Cardiac fibroblast (primary cell): ENCODE results near the gene ADGRF3.
"Not testable (repeated sequence)": the region's sequence is repeated elsewhere in the genome, so short reads cannot be mapped to it uniquely, and the experiment has no call there.

Experiments
- DNase-seq, 2 donors: peaks; one replicate each; pipeline versions ENCODE4 v3.0.0 to v3.0.0-alpha.2; 2010; ENCODE audit warnings: low read depth in 2 of 2
- H3K4me3 ChIP-seq, 2 donors: replicated peaks in 1 of 2; 1 replicate in 1 of 2; 2 replicates in 1 of 2; pipeline ENCODE4 v1.5.1; 2011; ENCODE audit warnings: low read depth in 2 of 2, low read length in 2 of 2, mild to moderate bottlenecking in 2 of 2, moderate library complexity in 1 of 2
- TF ChIP-seq, protein P1 (sequence below): IDR thresholded peaks from one replicate; pipeline ENCODE4 v1.5.1; 2011; ENCODE audit warnings: low read depth, mild to moderate bottlenecking, low read length, inconsistent platforms

Gene ADGRF3

GRCh38 chr2:26363323-26363722 lies 16.7 kb upstream of the ADGRF3 start:
- no peak overlapping the region for H3K4me3 ChIP-seq
- peak in 1 of 2 donors; percentile 46 for DNase-seq
- TF ChIP-seq, protein P1, sequence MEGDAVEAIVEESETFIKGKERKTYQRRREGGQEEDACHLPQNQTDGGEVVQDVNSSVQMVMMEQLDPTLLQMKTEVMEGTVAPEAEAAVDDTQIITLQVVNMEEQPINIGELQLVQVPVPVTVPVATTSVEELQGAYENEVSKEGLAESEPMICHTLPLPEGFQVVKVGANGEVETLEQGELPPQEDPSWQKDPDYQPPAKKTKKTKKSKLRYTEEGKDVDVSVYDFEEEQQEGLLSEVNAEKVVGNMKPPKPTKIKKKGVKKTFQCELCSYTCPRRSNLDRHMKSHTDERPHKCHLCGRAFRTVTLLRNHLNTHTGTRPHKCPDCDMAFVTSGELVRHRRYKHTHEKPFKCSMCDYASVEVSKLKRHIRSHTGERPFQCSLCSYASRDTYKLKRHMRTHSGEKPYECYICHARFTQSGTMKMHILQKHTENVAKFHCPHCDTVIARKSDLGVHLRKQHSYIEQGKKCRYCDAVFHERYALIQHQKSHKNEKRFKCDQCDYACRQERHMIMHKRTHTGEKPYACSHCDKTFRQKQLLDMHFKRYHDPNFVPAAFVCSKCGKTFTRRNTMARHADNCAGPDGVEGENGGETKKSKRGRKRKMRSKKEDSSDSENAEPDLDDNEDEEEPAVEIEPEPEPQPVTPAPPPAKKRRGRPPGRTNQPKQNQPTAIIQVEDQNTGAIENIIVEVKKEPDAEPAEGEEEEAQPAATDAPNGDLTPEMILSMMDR: no peak

DNA sequence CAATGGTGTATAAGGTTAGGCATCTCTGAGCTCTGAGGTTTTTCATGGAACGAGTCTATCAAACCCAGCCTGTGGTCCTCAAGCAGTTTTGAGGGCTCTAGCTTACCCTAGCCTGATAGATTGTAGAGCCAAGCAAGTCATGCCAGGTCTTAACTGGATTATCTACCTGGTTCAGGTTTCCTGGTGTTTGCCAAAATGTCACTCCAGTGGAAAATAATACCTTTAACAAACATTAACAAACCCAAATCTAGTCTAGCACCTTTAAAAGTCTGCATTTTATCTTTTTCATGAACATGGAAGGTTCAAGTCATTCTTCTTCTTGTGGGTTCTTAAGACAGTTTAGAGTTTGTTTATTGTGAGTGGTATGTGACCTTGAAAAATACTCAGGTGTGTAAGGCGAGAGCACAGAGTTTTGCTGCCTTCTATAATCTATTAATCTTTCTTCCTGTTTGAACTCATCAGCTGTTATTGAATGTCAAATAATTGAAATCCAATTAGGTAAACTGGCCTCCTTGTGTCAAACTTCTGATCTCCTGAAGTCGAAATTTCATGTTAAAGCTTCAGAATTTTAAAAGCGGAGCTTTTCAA lies 13.4 kb upstream of the ADGRF3 start:
- no peak for DNase-seq
- no peak overlapping the region for H3K4me3 ChIP-seq

DNA sequence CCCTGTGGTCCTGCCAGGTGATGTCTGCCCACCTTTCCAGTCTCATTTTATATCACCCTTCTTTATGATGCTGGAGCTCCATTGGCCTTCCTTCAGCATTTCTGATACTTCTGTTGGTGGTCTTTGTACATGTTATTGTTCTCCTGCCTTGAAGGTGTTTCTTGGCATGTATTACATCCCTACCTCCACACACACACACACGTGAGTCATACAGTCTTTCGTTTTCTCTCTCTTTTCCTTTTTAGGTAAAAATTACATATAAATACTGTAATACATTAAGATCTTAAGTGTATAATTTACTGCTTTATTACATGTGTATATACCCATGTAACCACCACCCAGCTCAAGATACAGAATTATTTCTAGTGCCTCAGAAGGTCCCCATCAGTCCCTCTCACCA lies 10.2 kb upstream of the ADGRF3 start:
- TF ChIP-seq, protein P1: no peak
- DNase-seq: peak in 1 of 2 donors; percentile 35
- H3K4me3 ChIP-seq: no peak overlapping the region

More for the DNA sequence above, 13.4 kb upstream of the ADGRF3 start:
- TF ChIP-seq, protein P1: no peak

DNA sequence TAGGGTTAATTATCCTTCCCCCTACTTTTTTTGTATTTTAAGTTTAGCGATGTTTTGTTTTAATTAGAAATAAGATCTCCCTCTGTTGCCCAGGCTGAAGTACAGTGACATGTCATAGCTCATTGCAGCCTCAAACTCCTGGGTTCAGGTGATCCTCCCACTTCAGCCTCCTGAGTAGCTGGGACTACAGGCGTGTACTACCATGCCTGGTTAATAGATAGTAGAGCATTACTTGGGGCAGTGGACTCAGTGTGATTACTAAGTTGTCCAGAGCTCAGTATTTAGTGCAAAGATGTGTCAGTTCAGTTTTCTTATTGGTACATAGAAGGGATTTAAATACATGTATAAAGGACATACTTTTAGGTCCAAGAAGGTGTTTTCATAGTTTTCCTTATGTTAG lies 9.5 kb upstream of the ADGRF3 start:
- no peak overlapping the region for H3K4me3 ChIP-seq
- no peak for DNase-seq
- TF ChIP-seq, protein P1: no peak

DNA sequence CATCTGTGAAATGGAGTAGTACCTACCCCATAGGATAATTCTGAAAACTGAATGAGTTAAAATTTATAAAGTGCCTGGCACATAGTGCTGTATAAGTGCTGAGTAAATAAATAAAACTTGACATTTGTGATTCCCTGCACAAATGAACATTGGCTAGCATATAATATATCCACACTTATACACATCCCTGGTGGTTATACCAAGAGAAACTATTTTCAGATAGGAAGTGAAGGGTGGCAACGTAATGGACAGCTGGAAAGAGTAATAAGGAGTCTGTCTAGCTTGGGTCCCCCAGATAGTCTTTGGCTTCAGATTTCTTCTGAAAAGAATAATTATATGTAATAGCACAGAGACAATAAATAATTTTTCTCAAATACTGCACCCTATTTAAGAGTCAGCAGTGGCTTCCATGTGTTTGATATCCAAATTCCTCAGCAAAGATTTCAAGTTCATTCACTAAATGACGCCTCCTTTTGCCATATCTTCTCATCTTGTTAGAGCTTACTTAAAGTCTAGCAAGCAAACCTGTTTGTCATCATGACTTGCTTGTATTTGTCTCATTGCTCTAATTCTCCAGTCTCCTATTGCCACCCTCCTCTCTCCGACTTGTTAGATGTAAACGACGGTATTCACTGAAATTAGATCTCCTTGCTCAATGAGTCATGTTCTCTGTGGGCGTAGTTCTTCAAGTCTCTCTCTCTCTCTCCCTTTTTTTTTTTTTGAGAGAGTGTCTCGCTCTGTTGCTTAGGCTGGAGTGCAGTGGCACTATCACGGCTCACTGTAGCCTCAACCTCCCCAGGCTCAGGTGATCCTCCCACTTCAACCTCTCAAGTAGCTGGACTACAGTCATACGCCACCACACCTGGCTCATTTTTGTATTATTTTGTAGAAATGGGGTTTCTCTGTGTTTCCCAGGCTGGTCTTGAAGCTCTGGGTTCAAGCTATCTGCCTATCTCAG lies 8.7 kb upstream of the ADGRF3 start:
- DNase-seq: peak; percentile 93
- H3K4me3 ChIP-seq: no peak overlapping the region

DNA sequence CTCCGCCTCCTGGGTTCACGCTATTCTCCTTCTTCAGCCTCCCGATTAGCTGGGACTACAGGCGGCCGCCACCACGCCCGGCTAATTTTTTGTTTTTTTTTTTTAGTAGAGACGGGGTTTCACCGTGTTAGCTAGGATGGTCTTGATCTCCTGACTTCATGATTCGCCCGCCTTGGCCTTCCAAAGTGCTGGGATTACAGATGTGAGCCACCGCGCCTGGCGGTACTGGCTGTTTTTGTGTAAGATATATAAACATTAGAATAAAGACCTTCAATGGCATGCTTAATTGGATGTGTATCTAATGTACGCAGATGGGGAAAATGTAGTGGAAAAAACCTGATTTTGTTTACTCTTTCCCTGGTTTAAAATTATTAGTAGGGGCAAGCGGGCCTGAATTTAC lies 7.9 kb upstream of the ADGRF3 start:
- H3K4me3 ChIP-seq, DNase-seq: not testable (repeated sequence)

More for the DNA sequence above, 8.7 kb upstream of the ADGRF3 start:
- TF ChIP-seq, protein P1: no peak

GRCh38 chr2:26352892-26353291 lies 6.3 kb upstream of the ADGRF3 start:
- TF ChIP-seq, protein P1: no peak
- DNase-seq: peak in 1 of 2 donors; percentile 66
- H3K4me3 ChIP-seq: no peak overlapping the region
